T-helper 9 cell (primary cell): Measurements from ENCODE around the gene CYTH3.

Experiments used
- DNase-seq: peaks from one replicate; pipeline ENCODE4 v3.0.0-alpha.2; 2020

CYTH3 gene

GRCh38 chr7:6188389-6188788 is 84.0 kb downstream of the CYTH3 start:
- DNase-seq, result no peak

- DNase-seq, result no peak
Observed at GRCh38 chr7:6186577-6186976, 85.8 kb downstream of the CYTH3 start.

- no peak for DNase-seq
Observed at GRCh38 chr7:6182993-6183392, 89.4 kb downstream of the CYTH3 start.

- no peak for DNase-seq
Observed at GRCh38 chr7:6181136-6181535, 91.3 kb downstream of the CYTH3 start.

GRCh38 chr7:6180344-6180725 is 92.1 kb downstream of the CYTH3 start:
- DNase-seq, result no peak

GRCh38 chr7:6179620-6180343 is 92.6 kb downstream of the CYTH3 start:
- DNase-seq, result no peak

- no peak for DNase-seq
Observed at GRCh38 chr7:6178298-6179029, 94.0 kb downstream of the CYTH3 start.

GRCh38 chr7:6175645-6176044 is 96.8 kb downstream of the CYTH3 start:
- no peak for DNase-seq

- DNase-seq, result no peak
Observed at GRCh38 chr7:6172910-6173295, 99.5 kb downstream of the CYTH3 start.

- DNase-seq, result no peak
Observed at GRCh38 chr7:6172224-6172909, 100.1 kb downstream of the CYTH3 start.

GRCh38 chr7:6171532-6172223 is 100.7 kb downstream of the CYTH3 start:
- DNase-seq, result no peak

- no peak for DNase-seq
Observed at GRCh38 chr7:6170571-6171531, 101.6 kb downstream of the CYTH3 start.

- DNase-seq, result no peak
Observed at GRCh38 chr7:6169805-6170520, 102.5 kb downstream of the CYTH3 start.

GRCh38 chr7:6168477-6168868 is 104.0 kb downstream of the CYTH3 start:
- no peak for DNase-seq

- DNase-seq, result no peak
Observed at GRCh38 chr7:6167587-6168476, 104.6 kb downstream of the CYTH3 start.

GRCh38 chr7:6167004-6167551 is 105.3 kb downstream of the CYTH3 start:
- no peak for DNase-seq

- DNase-seq, result no peak
Observed at GRCh38 chr7:6166443-6166891, 106.0 kb downstream of the CYTH3 start.

- DNase-seq, result no peak
Observed at GRCh38 chr7:6165521-6166320, 106.7 kb downstream of the CYTH3 start.

- DNase-seq, result no peak
Observed at GRCh38 chr7:6165075-6165474, 107.3 kb downstream of the CYTH3 start.
